Adipose tissue (tissue), 3 donors: ENCODE measurements around the gene ALPI. TPM values are rescaled to one million over a fixed set of nuclear protein-coding genes. Genes with fewer than 3 reads are reported as not detected.

Source experiments
- H3K27ac ChIP-seq: one replicate; pipeline ENCODE4 v1.5.1; 2013; ENCODE audit warnings: low read depth, low read length
- WGBS, 3 donors: extraction: QIAGEN DNeasy Blood & Tissue Kit; methylation state at CpG; one replicate each; pipeline ENCODE4 v1.1.7; 2013; 5-methylcytosine and 5-hydroxymethylcytosine counted together
- polyA plus RNA-seq, 3 donors: library from polyadenylated mRNA; stranded (reverse); fragments of 200-250 nt; gene quantifications; one replicate each; pipeline ENCODE4 v1.2.3, GENCODE V29; 2013
- donor health status: healthy with polysubstance abuse.
- donor health status: Bipolar disorder and iron deficiency.
- donor health status: healthy.

ALPI gene
- polyA plus RNA-seq, 3 donors, result 0.02 to 0.03 TPM; not detected in 1

GRCh38 chr2:232479341-232480200, 23.6 kb downstream of the ALPI start:
- no peak overlapping the region for H3K27ac ChIP-seq
- 67 to 78% (median 67%) methylated on average over 21 of the region's 21 CpGs for WGBS, 3 donors

- H3K27ac ChIP-seq, result no peak overlapping the region
- WGBS, 3 donors, result 72 to 82% (median 79%) methylated on average over 25 to 26 of the region's 26 CpGs
These were observed 24.5 kb downstream of the ALPI start for GRCh38 chr2:232480201-232481190.

- no peak overlapping the region for H3K27ac ChIP-seq
- WGBS, 3 donors, result 76 to 86% (median 85%) methylated on average over 26 to 29 of the region's 29 CpGs
These were observed 25.6 kb downstream of the ALPI start for GRCh38 chr2:232481322-232482140.

- 83 to 91% (median 88%) methylated on average over 31 of the region's 31 CpGs for WGBS, 3 donors
- no peak overlapping the region for H3K27ac ChIP-seq
These were observed 26.6 kb downstream of the ALPI start for GRCh38 chr2:232482301-232483238.

GRCh38 chr2:232483311-232483922, 27.5 kb downstream of the ALPI start:
- WGBS, 3 donors, result 85 to 94% (median 86%) methylated on average over 10 of the region's 10 CpGs

GRCh38 chr2:232483923-232484627, 28.1 kb downstream of the ALPI start:
- WGBS, 3 donors, result 87 to 92% (median 90%) methylated on average over 19 of the region's 19 CpGs
- no peak overlapping the region for H3K27ac ChIP-seq

More at GRCh38 chr2:232483311-232483922, 27.5 kb downstream of the ALPI start:
- no peak overlapping the region for H3K27ac ChIP-seq

- no peak overlapping the region for H3K27ac ChIP-seq
- 71 to 82% (median 81%) methylated on average over 12 of the region's 12 CpGs for WGBS, 3 donors
These were observed 28.8 kb downstream of the ALPI start for GRCh38 chr2:232484628-232485347.

GRCh38 chr2:232485348-232485756, 29.4 kb downstream of the ALPI start:
- H3K27ac ChIP-seq, result no peak overlapping the region
- 5 to 12% (median 8%) methylated on average over 21 to 22 of the region's 22 CpGs for whole genome bisulfite sequencing, 3 donors

- WGBS, 3 donors, result 1 to 3% (median 3%) methylated on average over 87 to 111 of the region's 111 CpGs
These were observed 30.0 kb downstream of the ALPI start for GRCh38 chr2:232485757-232486557.

GRCh38 chr2:232486558-232487384, 30.8 kb downstream of the ALPI start:
- 3 to 4% (median 4%) methylated on average over 59 to 74 of the region's 74 CpGs for WGBS, 3 donors
- H3K27ac ChIP-seq, result no peak overlapping the region

More at GRCh38 chr2:232485757-232486557, 30.0 kb downstream of the ALPI start:
- H3K27ac ChIP-seq, result no peak overlapping the region

- H3K27ac ChIP-seq, result no peak within 1 kb of the TSS
- WGBS, 3 donors, result 1 to 3% (median 3%) methylated on average over 38 to 101 of the region's 102 CpGs
These were observed 31.6 kb downstream of the ALPI start, which contains the start of gene ECEL1 for GRCh38 chr2:232487385-232488096. Gene ECEL1, minus strand, starts transcription at chr2:232487834. Its CDS starts 1,181 bp downstream, at chr2:232486653.

GRCh38 chr2:232488097-232488711, 32.3 kb downstream of the ALPI start:
- H3K27ac ChIP-seq, result no peak overlapping the region
- WGBS, 3 donors, result 48 to 56% (median 50%) methylated on average over 14 to 16 of the region's 16 CpGs
